Subcutaneous abdominal adipose tissue (tissue), 5 donors: ENCODE measurements around the gene CACNA1A.
"Not testable (repeated sequence)": the region's sequence is repeated elsewhere in the genome, so short reads cannot be mapped to it uniquely, and the experiment has no call there.

Source experiments
- H3K27ac ChIP-seq: one replicate; pipeline ENCODE4 v1.7.0; 2013; ENCODE audit warnings: low read depth, mild to moderate bottlenecking, inconsistent platforms, low read length, moderate library complexity
- H3K27me3 ChIP-seq, 5 donors: one replicate each; pipeline ENCODE4 v1.7.0; 2013; ENCODE audit warnings: low read length in 5 of 5, inconsistent platforms in 1 of 5; ENCODE audit not compliant: control insufficient read depth in 5 of 5, insufficient read depth in 4 of 5
- H3K36me3 ChIP-seq, 5 donors: one replicate each; pipeline ENCODE4 v1.7.0; 2013; ENCODE audit warnings: low read length in 5 of 5; ENCODE audit not compliant: control insufficient read depth in 5 of 5, insufficient read depth in 5 of 5
- H3K4me1 ChIP-seq, 5 donors: one replicate each; pipeline ENCODE4 v1.7.0; 2013; ENCODE audit warnings: low read length in 5 of 5, mild to moderate bottlenecking in 3 of 5, moderate library complexity in 1 of 5; ENCODE audit not compliant: control insufficient read depth in 5 of 5, insufficient read depth in 5 of 5
- H3K4me3 ChIP-seq, 5 donors: one replicate each; pipeline ENCODE4 v1.7.0; 2013; ENCODE audit warnings: low read length in 5 of 5, low read depth in 1 of 5
- H3K9ac ChIP-seq, 5 donors: one replicate each; pipeline ENCODE4 v1.7.0; 2013; ENCODE audit warnings: low read length in 5 of 5, mild to moderate bottlenecking in 4 of 5, moderate library complexity in 3 of 5
- H3K9me3 ChIP-seq, 5 donors: one replicate each; pipeline ENCODE4 v1.7.0; 2013; ENCODE audit warnings: low read length in 5 of 5; ENCODE audit not compliant: control insufficient read depth in 5 of 5
- donor health status: healthy.
- donor health status: healthy.
- donor health status: healthy.
- donor health status: healthy.
- donor health status: healthy.

The CACNA1A gene

GRCh38 chr19:13430790-13431582, 75.3 kb downstream of the CACNA1A start:
- H3K27ac ChIP-seq = no peak overlapping the region
- H3K9ac ChIP-seq = no peak overlapping the region
- H3K9me3 ChIP-seq = peaks cover 0 to 8% (median 0%) of the 10 kb centered on the region in 5 donors
- H3K4me1 ChIP-seq = no peaks in the 10 kb centered on the region
- H3K36me3 ChIP-seq = no peaks in the 10 kb centered on the region
- H3K27me3 ChIP-seq = peaks cover 0 to 3% (median 0%) of the 10 kb centered on the region in 5 donors
- no peak overlapping the region for H3K4me3 ChIP-seq

GRCh38 chr19:13429563-13429962, 76.7 kb downstream of the CACNA1A start:
- no peak overlapping the region for H3K4me3 ChIP-seq
- H3K9ac ChIP-seq = no peak overlapping the region
- no peaks in the 10 kb centered on the region for H3K4me1 ChIP-seq
- no peak overlapping the region for H3K27ac ChIP-seq
- peaks cover 0 to 19% (median 7%) of the 10 kb centered on the region in 5 donors for H3K9me3 ChIP-seq
- no peaks in the 10 kb centered on the region for H3K36me3 ChIP-seq
- peaks cover 0 to 3% (median 0%) of the 10 kb centered on the region in 5 donors for H3K27me3 ChIP-seq

- H3K9ac ChIP-seq = no peak overlapping the region
- no peak overlapping the region for H3K27ac ChIP-seq
- peaks cover 0 to 3% (median 0%) of the 10 kb centered on the region in 5 donors for H3K27me3 ChIP-seq
- no peaks in the 10 kb centered on the region for H3K36me3 ChIP-seq
- H3K4me3 ChIP-seq = no peak overlapping the region
- no peaks in the 10 kb centered on the region for H3K4me1 ChIP-seq
- peaks cover 0 to 19% (median 7%) of the 10 kb centered on the region in 5 donors for H3K9me3 ChIP-seq
Observed at GRCh38 chr19:13428352-13428751, 77.9 kb downstream of the CACNA1A start.

- no peak overlapping the region for H3K27ac ChIP-seq
- no peaks in the 10 kb centered on the region for H3K4me1 ChIP-seq
- no peaks in the 10 kb centered on the region for H3K36me3 ChIP-seq
- H3K27me3 ChIP-seq = peaks cover 0 to 3% (median 0%) of the 10 kb centered on the region in 5 donors
- no peak overlapping the region for H3K9ac ChIP-seq
- H3K4me3 ChIP-seq = no peak overlapping the region
- peaks cover 0 to 27% (median 7%) of the 10 kb centered on the region in 5 donors for H3K9me3 ChIP-seq
Observed at GRCh38 chr19:13427273-13428051, 78.8 kb downstream of the CACNA1A start.

GRCh38 chr19:13425875-13426274, 80.4 kb downstream of the CACNA1A start:
- H3K27ac ChIP-seq, H3K4me3 ChIP-seq, H3K27me3 ChIP-seq, H3K4me1 ChIP-seq, H3K36me3 ChIP-seq, H3K9ac ChIP-seq: not testable (repeated sequence)
- peaks cover 0 to 38% (median 12%) of the 10 kb centered on the region in 5 donors for H3K9me3 ChIP-seq

- no peak overlapping the region for H3K27ac ChIP-seq
- H3K9ac ChIP-seq = no peak overlapping the region
- H3K9me3 ChIP-seq = peaks cover 0 to 41% (median 16%) of the 10 kb centered on the region in 5 donors
- no peaks in the 10 kb centered on the region for H3K27me3 ChIP-seq
- H3K4me3 ChIP-seq = no peak overlapping the region
- H3K36me3 ChIP-seq = no peaks in the 10 kb centered on the region
- no peaks in the 10 kb centered on the region for H3K4me1 ChIP-seq
Observed at GRCh38 chr19:13425151-13425550, 81.1 kb downstream of the CACNA1A start.

GRCh38 chr19:13420780-13421179, 85.5 kb downstream of the CACNA1A start:
- H3K27ac ChIP-seq = no peak overlapping the region
- no peaks in the 10 kb centered on the region for H3K36me3 ChIP-seq
- no peaks in the 10 kb centered on the region for H3K27me3 ChIP-seq
- no peak overlapping the region for H3K9ac ChIP-seq
- H3K4me3 ChIP-seq = no peak overlapping the region
- H3K9me3 ChIP-seq = peaks cover 0 to 31% (median 16%) of the 10 kb centered on the region in 5 donors
- H3K4me1 ChIP-seq = peaks cover 0 to 4% (median 0%) of the 10 kb centered on the region in 5 donors

GRCh38 chr19:13417054-13417453, 89.2 kb downstream of the CACNA1A start:
- Histone ChIP-seq H3K36me3 (no peaks in the 10 kb centered on the region), H3K27ac (no peak overlapping the region), H3K27me3 (peaks cover 0 to 3% (median 0%) of the 10 kb centered on the region in 5 donors), H3K4me1 (peaks cover 0 to 4% (median 0%) of the 10 kb centered on the region in 5 donors), H3K9me3 (peaks cover 0 to 13% (median 8%) of the 10 kb centered on the region in 5 donors), H3K4me3 (no peak overlapping the region), H3K9ac (no peak overlapping the region)

- Histone ChIP-seq H3K27me3 (peaks cover 0 to 3% (median 0%) of the 10 kb centered on the region in 5 donors), H3K9me3 (no peaks in the 10 kb centered on the region), H3K36me3 (no peaks in the 10 kb centered on the region), H3K9ac (no peak overlapping the region), H3K27ac (no peak overlapping the region), H3K4me3 (no peak overlapping the region), H3K4me1 (peaks cover 0 to under 1% (median 0%) of the 10 kb centered on the region in 5 donors)
Observed at GRCh38 chr19:13411899-13412298, 94.4 kb downstream of the CACNA1A start.

GRCh38 chr19:13410946-13411345, 95.3 kb downstream of the CACNA1A start:
- H3K27ac ChIP-seq = no peak overlapping the region
- H3K9me3 ChIP-seq = no peaks in the 10 kb centered on the region
- no peaks in the 10 kb centered on the region for H3K36me3 ChIP-seq
- no peaks in the 10 kb centered on the region for H3K4me1 ChIP-seq
- no peak overlapping the region for H3K9ac ChIP-seq
- H3K4me3 ChIP-seq = no peak overlapping the region
- H3K27me3 ChIP-seq = peaks cover 0 to 3% (median 0%) of the 10 kb centered on the region in 5 donors
